SH-SY5Y (cell line): ENCODE results near the gene CMPK2.

ENCODE experiments used
- GATA2 ChIP-seq: IDR thresholded peaks from 2 replicates; pipeline ENCODE4 v1.6.1; 2011; ENCODE audit warnings: mild to moderate bottlenecking, low read depth, low read length
- GATA3 ChIP-seq: IDR thresholded peaks from 2 replicates; pipeline ENCODE4 v1.6.1; 2011; ENCODE audit warnings: low read depth, mild to moderate bottlenecking, low read length, moderate library complexity

- TF ChIP-seq GATA2 (no peak), GATA3 (no peak)
Measured at GRCh38 chr2:6885551-6885950, 19.8 kb upstream of the CMPK2 start.
